AG04449 (cell line): Measurements from ENCODE around the gene UTY.

Source experiments
- CTCF ChIA-PET: fragments of 350-600 bp; formaldehyde crosslinking; extraction: SDS; loops from one replicate; lab custom pipeline; 2021; ENCODE audit warnings: antibody characterized with exemption; lab: Yijun Ruan, JAX
- POLR2A ChIA-PET: fragments of 400-600, 350-600 bp; formaldehyde crosslinking; extraction: SDS; loops from one replicate; lab custom pipeline; 2020; ENCODE audit warnings: antibody characterized with exemption, inconsistent platforms; lab: Yijun Ruan, JAX
- DNase-seq: peaks from one replicate; pipeline ENCODE4 v3.0.0-alpha.2; 2010; ENCODE audit warnings: low read depth, low spot score
- H3K4me3 ChIP-seq: 2 replicates; pipeline ENCODE4 v1.5.1; 2011; ENCODE audit warnings: low read depth, mild to moderate bottlenecking, control low read depth, low read length
- TF ChIP-seq, protein P1 (sequence below): IDR thresholded peaks from one replicate; pipeline ENCODE4 v1.5.1; 2011; ENCODE audit warnings: mild to moderate bottlenecking, moderate library complexity, low read length, control low read depth, inconsistent platforms; ENCODE audit not compliant: insufficient read depth; ENCODE audit errors: missing control alignments

Gene UTY

DNA sequence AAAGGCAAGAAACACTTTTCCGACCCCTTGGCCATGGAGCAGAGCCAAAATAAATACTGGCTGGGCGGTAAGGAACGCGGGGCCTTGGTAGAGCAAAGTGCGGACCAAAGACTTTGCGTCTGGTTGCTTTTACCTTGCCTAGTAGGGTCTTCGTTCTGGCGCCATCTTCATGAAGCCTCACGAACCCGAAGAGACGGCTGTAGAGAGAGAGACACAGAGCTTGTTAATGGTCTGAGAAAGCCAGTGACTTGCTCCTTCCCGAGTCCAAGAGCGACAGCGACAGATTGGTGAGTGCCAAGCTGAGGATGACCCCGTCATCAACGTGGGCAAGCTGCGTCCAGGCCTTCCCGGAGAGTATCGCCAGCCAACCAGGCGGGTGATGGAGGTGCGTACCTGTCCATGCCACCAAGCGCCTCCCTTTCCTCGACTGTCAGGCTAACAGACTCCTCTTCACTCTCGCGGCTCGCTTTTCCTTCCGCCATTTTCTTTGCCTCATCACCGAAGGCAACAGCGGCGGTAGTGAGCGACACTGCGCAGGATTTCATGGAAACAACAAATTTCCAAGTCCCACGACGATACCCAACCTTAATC, 617 bp downstream of the UTY start:
- TF ChIP-seq, protein P1, sequence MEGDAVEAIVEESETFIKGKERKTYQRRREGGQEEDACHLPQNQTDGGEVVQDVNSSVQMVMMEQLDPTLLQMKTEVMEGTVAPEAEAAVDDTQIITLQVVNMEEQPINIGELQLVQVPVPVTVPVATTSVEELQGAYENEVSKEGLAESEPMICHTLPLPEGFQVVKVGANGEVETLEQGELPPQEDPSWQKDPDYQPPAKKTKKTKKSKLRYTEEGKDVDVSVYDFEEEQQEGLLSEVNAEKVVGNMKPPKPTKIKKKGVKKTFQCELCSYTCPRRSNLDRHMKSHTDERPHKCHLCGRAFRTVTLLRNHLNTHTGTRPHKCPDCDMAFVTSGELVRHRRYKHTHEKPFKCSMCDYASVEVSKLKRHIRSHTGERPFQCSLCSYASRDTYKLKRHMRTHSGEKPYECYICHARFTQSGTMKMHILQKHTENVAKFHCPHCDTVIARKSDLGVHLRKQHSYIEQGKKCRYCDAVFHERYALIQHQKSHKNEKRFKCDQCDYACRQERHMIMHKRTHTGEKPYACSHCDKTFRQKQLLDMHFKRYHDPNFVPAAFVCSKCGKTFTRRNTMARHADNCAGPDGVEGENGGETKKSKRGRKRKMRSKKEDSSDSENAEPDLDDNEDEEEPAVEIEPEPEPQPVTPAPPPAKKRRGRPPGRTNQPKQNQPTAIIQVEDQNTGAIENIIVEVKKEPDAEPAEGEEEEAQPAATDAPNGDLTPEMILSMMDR, result no peak
- POLR2A ChIA-PET, result no interaction called here
- DNase-seq, result no peak
- CTCF ChIA-PET, result interaction anchor here (1.5 kb wide), 1 partner anchor 9 kb away, joined by 3 read pairs; no protein-coding TSS in a partner anchor
- peak overlapping the region; percentile 84 for H3K4me3 ChIP-seq

DNA sequence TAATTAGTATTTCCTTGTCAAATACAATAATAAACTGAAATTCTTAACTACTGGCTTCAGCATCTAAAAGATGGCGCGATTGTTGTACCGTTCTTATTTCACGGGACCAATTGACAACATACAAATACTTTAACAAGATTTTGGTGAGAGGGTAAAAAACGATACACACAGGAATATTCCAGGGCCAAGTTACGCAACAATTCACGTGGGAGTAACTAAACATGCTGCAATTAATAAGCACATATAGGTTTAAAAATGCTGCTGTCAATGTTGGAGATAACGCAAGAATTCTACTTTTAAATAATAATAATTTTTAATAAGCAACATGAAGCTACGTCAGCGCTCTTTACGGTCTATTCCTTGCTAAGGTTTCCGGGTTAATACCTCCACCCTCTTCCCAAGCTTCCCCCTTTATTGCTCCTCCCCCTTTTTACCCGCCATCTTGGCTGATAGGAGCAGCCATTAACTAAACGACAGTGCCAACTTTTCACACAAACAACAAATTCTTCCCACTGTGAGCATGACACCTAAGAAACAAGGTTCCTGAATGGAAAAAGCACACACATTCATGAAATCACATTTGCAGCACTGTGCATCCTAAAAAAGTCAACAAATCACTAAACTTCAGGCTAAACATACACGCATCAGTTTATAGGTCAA, 1.6 kb downstream of the UTY start:
- peak overlapping the region; percentile 84 for H3K4me3 ChIP-seq
- CTCF ChIA-PET, result no interaction called here
- no peak for DNase-seq
- POLR2A ChIA-PET, result no interaction called here
- TF ChIP-seq, protein P1, result no peak

DNA sequence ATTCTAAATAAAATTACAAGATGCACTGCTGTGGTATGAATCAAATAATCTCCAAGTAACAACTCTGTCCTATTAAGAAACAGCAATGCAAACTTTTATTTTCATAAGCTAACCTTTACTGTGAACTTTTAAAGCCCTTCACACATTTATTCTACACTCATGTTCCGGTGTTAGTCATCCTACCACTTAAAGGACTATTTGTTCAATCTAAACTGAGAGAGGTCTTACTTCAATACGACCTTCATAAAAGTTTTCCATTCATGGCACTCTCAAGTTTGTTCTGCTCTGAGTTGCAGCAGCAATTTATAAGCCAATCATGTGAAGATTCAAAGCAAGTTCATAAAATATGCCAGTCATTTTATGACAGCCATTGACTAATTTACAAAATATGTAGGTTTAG, 4.8 kb downstream of the UTY start:
- POLR2A ChIA-PET, result no interaction called here
- CTCF ChIA-PET, result no interaction called here
- TF ChIP-seq, protein P1, result no peak
- DNase-seq, result no peak
- H3K4me3 ChIP-seq, result no peak overlapping the region

DNA sequence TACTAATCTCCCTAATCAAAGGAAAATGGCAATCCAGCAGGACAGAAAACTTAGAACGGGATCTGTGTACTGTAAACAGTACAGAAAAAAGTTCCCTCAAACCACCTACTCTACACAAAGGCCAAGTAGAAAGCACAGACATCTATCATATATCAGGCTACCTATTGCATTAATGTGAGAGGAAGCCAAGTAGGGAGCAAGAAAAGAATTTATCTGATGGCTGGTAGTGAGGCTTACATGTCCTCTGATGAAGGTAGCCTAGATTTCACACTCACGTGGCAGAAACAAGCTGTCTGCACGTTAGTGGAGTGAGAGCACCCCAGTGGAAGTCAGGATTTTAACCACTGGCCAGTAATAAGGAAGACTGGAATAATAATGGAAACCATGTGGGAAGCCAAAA, 28.3 kb downstream of the UTY start:
- H3K4me3 ChIP-seq, result no peak overlapping the region
- TF ChIP-seq, protein P1, result no peak
- DNase-seq, result no peak
- POLR2A ChIA-PET, result no interaction called here
- CTCF ChIA-PET, result no interaction called here

DNA sequence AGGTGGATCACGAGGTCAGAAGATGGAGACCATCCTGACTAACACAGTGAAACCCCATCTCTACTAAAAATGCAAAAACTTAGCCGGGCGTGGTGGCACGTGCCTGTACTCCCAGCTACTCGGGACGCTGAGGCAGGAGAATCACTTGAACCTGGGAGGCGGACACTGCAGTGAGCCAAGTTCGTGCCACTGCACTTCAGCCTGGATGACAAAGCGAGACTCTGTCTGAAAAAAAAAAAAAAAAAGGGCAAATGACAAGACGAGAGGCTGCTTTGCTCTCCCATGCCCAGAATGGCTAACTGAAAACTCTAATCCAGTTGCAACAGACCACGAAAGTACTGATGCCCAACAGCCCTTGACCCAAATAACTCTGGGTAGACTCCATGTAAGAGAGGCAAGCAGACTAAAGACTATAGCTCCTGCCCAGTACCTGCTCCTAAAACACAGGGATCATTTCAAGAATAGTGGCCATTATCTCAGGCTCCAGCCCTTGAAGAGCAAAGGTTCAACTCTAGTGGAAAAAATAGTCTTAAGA, 29.2 kb downstream of the UTY start:
- ChIA-PET CTCF (no interaction called here), POLR2A (no interaction called here)
- no peak overlapping the region for H3K4me3 ChIP-seq
- no peak for DNase-seq
- TF ChIP-seq, protein P1, result no peak

DNA sequence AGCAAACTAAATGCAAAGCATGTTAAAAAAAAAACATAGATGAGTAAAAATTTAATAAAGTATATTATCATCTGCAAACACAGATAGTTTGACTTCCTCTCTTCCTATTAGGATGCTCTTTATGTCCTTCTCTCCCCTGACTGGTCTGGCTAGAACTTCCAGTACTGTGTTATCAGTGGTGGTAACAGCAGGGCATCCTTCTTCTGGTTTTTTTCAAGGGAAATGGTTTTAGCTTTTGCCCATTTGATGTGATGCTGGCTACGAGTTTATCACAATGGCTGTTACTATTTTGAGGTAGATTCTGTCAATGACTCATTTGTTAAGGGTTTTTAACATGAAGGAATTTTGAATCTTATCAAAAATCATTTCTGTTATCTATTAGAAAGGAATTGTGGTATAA, 34.3 kb downstream of the UTY start:
- CTCF ChIA-PET, result no interaction called here
- POLR2A ChIA-PET, result no interaction called here
- H3K4me3 ChIP-seq, result no peak overlapping the region
- TF ChIP-seq, protein P1, result no peak
- no peak for DNase-seq
